BLaER1 treated with 17β-estradiol and CSF1 and Interleukin-3, amounts not matched to agents 10 nM and 100 nM (cell line): Measurements from ENCODE around the gene FYN.

Experiments used
- H3K27ac ChIP-seq, 11 experiments: shearing (Covaris generic); formaldehyde crosslinking; 2 replicates each; pipeline ENCODE4 v1.8.1; 2022
- H3K27me3 ChIP-seq, 11 experiments: shearing (Covaris generic); formaldehyde crosslinking; 2 replicates each; pipeline ENCODE4 v1.8.1; 2022
- H3K36me3 ChIP-seq, 11 experiments: shearing (Covaris generic); formaldehyde crosslinking; 2 replicates each; pipeline ENCODE4 v1.8.1; 2022
- H3K4me1 ChIP-seq, 10 experiments: shearing (Covaris generic); formaldehyde crosslinking; 2 replicates each; pipeline ENCODE4 v1.8.1; 2022
- H3K4me2 ChIP-seq, 11 experiments: shearing (Covaris generic); formaldehyde crosslinking; 2 replicates each; pipeline ENCODE4 v1.8.1; 2022
- H3K4me3 ChIP-seq, 10 experiments: shearing (Covaris generic); formaldehyde crosslinking; 2 replicates each; pipeline ENCODE4 v1.8.1; 2022
- H3K9ac ChIP-seq, 11 experiments: shearing (Covaris generic); formaldehyde crosslinking; 2 replicates each; pipeline ENCODE4 v1.8.1; 2022
- H3K9me3 ChIP-seq, 11 experiments: shearing (Covaris generic); formaldehyde crosslinking; replicated peaks in 1 of 11; 2 replicates each; pipeline ENCODE4 v1.8.1; 2022
- H4K20me1 ChIP-seq, 11 experiments: shearing (Covaris generic); formaldehyde crosslinking; 2 replicates each; pipeline ENCODE4 v1.8.1; 2022
- Cebpa-rat ChIP-seq, 11 experiments: shearing (Covaris generic); IDR thresholded peaks; 2 replicates each; pipeline ENCODE4 v1.8.1; 2022

Gene FYN

DNA sequence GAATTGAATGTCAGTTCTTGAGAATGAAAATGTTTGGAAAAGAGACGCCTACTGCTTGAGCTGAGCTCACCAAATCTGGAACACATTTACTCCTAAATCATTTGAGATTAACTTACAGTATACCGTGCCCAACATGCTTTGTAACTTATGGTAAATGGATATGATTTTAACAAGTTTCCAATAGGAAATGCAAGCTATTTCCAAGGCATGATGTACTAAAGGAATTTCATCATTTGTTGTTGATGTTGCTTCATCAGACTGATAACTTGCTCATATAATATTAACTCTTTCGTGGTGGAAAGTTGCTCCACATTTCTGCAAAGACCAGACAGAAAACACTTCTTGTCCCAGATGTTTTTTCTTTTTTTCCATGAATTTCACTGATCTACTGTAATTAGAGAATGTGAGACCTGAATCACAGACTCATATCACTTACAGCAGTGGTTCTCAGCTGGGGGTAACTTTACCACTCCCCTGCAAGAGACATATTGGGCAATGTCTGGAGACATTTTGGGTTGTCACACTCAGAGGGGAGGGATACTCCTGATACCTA is 151.0 kb downstream of the FYN start:
- Histone ChIP-seq H3K4me1 (peaks cover 23 to 43% (median 36%) of the 10 kb centered on the region in 10 experiments), H3K4me3 (no peak overlapping the region), H3K9ac (no peak overlapping the region), H3K27me3 (no peaks in the 10 kb centered on the region), H3K9me3 (peaks cover 0 to 7% (median 0%) of the 10 kb centered on the region in 11 experiments; a peak in 1 of 22 replicates), H3K4me2 (peak overlapping the region in 5 of 11 experiments; percentile 14 to 37 (median 15); a peak in 6 of 22 replicates), H3K36me3 (peaks cover 33 to 58% (median 46%) of the 10 kb centered on the region in 11 experiments), H3K27ac (no peak overlapping the region), H4K20me1 (peaks cover 6 to 75% (median 22%) of the 10 kb centered on the region in 11 experiments; a peak in 17 of 22 replicates)
- TF ChIP-seq Cebpa-rat (IDR thresholded peaks at IDR 0.05) = no peak

DNA sequence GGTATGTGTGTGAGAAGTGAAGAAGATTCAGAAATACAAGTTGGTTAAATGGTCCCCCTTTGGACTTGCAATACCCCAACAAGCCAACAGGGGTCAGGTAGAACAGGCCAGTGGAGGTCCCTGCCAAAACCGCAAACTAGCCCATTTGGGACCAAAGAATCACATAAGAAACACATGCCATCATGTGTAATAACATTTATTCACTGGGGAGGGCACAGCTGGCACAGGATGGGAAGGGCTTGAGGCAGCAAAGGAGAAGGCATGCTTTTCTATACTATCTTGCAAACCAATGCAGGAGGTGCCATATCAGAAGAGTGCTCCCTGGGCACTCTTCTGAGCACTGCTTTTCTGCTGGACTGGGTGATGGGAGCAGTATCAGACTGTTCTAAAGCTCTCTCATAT is 151.5 kb downstream of the FYN start:
- H4K20me1 ChIP-seq = peaks cover 6 to 70% (median 22%) of the 10 kb centered on the region in 11 experiments; a peak in 17 of 22 replicates
- peak overlapping the region in 1 of 11 experiments; percentile 14; a peak in 2 of 22 replicates for H3K4me2 ChIP-seq
- H3K4me1 ChIP-seq = peaks cover 23 to 43% (median 36%) of the 10 kb centered on the region in 10 experiments
- H3K9ac ChIP-seq = no peak overlapping the region
- no peak overlapping the region for H3K4me3 ChIP-seq
- TF ChIP-seq Cebpa-rat (IDR thresholded peaks at IDR 0.05) = no peak
- H3K36me3 ChIP-seq = peaks cover 30 to 56% (median 44%) of the 10 kb centered on the region in 11 experiments
- H3K9me3 ChIP-seq = peaks cover 0 to 5% (median 0%) of the 10 kb centered on the region in 11 experiments; a peak in 1 of 22 replicates
- H3K27ac ChIP-seq = no peak overlapping the region
- no peaks in the 10 kb centered on the region for H3K27me3 ChIP-seq

DNA sequence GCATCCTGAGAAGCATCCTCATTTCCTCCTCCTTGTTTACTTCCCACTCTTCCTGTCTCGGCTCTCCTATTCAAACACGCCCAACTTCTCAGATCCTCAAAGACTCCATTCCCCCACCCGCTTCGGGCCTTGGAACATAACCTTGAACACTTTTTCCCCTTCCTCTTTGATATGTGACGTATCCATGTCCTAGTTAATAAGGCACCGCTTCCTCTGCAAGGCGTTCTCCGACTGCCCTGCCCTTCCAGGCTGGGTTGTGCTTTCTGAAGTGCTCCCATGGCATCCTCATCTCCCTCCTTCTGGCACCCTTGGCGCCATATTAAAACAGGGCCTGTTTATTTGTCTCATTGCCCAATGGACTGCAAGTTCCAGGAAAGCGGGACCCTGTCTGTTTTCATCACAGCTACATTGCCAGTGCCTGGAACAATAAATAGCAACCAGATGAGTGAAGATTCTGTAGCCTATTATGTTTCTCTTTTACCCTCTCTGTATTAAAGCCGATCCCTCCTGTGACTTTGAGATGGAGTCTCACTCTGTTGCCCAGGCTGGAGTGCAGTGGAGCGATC is 152.2 kb downstream of the FYN start:
- peaks cover 23 to 43% (median 36%) of the 10 kb centered on the region in 10 experiments for H3K4me1 ChIP-seq
- TF ChIP-seq Cebpa-rat (IDR thresholded peaks at IDR 0.05) = no peak
- H3K4me2 ChIP-seq = no peak overlapping the region
- no peaks in the 10 kb centered on the region for H3K27me3 ChIP-seq
- no peak overlapping the region for H3K9ac ChIP-seq
- H3K4me3 ChIP-seq = no peak overlapping the region
- no peaks in the 10 kb centered on the region; a peak in 1 of 22 replicates for H3K9me3 ChIP-seq
- H3K27ac ChIP-seq = no peak overlapping the region
- peaks cover 30 to 56% (median 44%) of the 10 kb centered on the region in 11 experiments for H3K36me3 ChIP-seq
- H4K20me1 ChIP-seq = peaks cover 6 to 63% (median 22%) of the 10 kb centered on the region in 11 experiments; a peak in 17 of 22 replicates

DNA sequence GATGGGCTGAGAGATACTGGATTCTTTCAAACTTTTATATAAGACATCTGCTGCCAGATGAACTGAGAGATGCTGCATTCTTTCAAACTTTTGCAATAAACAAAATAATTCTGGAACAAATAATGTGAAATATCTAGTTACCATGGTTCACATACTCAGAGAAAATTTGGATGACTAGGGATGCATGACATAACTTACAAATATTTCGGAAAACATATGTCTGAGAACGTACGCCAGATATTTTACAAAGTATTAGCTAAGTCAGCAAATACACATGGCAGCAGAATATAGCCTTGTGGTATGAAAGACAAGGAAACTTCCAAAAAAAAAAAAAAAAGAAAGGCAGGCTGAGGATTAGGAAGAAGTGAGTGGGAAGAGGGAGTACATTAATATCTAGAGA is 154.3 kb downstream of the FYN start:
- Histone ChIP-seq H3K4me3 (no peak overlapping the region), H4K20me1 (peaks cover 2 to 43% (median 8%) of the 10 kb centered on the region in 11 experiments; a peak in 17 of 22 replicates), H3K9ac (no peak overlapping the region), H3K27me3 (no peaks in the 10 kb centered on the region), H3K27ac (no peak overlapping the region), H3K4me1 (peaks cover 9 to 23% (median 18%) of the 10 kb centered on the region in 10 experiments), H3K4me2 (no peak overlapping the region), H3K36me3 (peaks cover 45 to 72% (median 62%) of the 10 kb centered on the region in 11 experiments), H3K9me3 (no peaks in the 10 kb centered on the region; a peak in 1 of 22 replicates)
- TF ChIP-seq Cebpa-rat (IDR thresholded peaks at IDR 0.05) = no peak

DNA sequence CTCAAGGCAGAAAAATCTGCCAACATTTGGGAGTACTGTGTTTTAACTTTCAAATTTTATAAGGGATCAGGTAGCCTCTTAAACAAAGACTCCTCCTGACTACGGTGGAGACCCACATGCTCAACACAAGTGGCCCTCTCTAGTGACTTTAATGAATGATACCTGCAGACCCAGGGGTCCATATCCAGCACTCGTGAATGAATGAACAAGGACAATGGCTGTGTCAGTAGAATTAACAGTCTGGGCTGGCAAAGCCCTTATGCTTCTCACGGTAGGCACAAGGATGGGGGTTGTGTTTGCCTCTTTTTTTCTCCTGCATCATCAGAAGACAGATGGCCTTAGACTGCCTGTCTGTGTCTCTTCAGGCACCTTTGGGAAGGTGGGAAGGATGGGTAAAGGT is 154.9 kb downstream of the FYN start:
- peaks cover 0 to 36% (median 1%) of the 10 kb centered on the region in 11 experiments; a peak in 10 of 22 replicates for H4K20me1 ChIP-seq
- no peak overlapping the region for H3K27ac ChIP-seq
- H3K27me3 ChIP-seq = no peaks in the 10 kb centered on the region
- peaks cover 51 to 78% (median 68%) of the 10 kb centered on the region in 11 experiments for H3K36me3 ChIP-seq
- no peak for TF ChIP-seq Cebpa-rat (IDR thresholded peaks at IDR 0.05)
- H3K4me2 ChIP-seq = no peak overlapping the region
- H3K9me3 ChIP-seq = no peaks in the 10 kb centered on the region; a peak in 1 of 22 replicates
- no peak overlapping the region for H3K4me3 ChIP-seq
- no peak overlapping the region for H3K9ac ChIP-seq
- peaks cover 2 to 17% (median 11%) of the 10 kb centered on the region in 10 experiments for H3K4me1 ChIP-seq

DNA sequence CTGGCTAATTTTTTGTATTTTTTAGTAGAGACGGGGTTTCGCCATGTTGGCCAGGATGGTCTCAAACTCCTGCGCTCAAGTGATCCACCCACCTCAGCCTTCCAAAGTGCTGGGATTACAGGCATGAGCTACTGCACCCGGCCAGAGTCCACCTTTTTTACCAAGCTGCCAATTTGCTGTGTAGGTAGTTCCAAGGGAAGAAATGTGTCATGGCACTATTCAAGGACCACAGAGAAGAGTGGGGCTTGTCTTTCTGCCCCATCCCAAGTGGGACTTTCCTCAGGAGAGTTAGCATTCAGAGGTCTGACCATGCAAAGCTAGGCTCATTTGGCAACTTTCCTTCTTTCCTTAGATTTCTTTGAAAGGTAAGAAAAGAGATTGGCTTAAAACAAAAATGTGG is 155.6 kb downstream of the FYN start:
- no peak for TF ChIP-seq Cebpa-rat (IDR thresholded peaks at IDR 0.05)
- Histone ChIP-seq H3K27ac (no peak overlapping the region), H3K27me3 (no peaks in the 10 kb centered on the region), H3K4me1 (peaks cover 0 to 10% (median 6%) of the 10 kb centered on the region in 10 experiments; a peak in 11 of 20 replicates), H3K36me3 (peaks cover 58 to 85% (median 76%) of the 10 kb centered on the region in 11 experiments), H4K20me1 (peaks cover 0 to 29% (median 0%) of the 10 kb centered on the region in 11 experiments; a peak in 8 of 22 replicates), H3K4me2 (no peak overlapping the region), H3K9ac (no peak overlapping the region), H3K4me3 (no peak overlapping the region), H3K9me3 (no peaks in the 10 kb centered on the region; a peak in 1 of 22 replicates)

DNA sequence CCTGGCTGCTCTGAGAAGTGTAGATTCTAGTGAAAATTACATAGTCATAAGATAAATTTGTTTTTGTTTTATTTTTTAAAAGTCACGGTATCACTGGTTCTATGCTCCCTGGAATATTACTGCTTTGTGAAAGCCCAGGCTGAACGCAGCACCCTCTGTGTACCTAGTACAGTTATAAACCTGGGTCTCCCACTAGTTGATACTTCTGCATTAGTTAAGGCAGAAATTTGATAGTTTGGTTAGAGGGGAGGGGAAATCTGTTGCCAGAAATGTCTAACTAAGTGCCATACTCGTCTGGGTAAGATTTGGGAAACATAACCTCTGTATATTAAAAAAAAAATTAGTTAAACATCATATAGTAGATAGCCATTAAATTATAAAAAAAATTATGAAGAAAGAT is 156.9 kb downstream of the FYN start:
- Histone ChIP-seq H3K36me3 (peaks cover 66 to 98% (median 87%) of the 10 kb centered on the region in 11 experiments), H3K27ac (no peak overlapping the region)

DNA sequence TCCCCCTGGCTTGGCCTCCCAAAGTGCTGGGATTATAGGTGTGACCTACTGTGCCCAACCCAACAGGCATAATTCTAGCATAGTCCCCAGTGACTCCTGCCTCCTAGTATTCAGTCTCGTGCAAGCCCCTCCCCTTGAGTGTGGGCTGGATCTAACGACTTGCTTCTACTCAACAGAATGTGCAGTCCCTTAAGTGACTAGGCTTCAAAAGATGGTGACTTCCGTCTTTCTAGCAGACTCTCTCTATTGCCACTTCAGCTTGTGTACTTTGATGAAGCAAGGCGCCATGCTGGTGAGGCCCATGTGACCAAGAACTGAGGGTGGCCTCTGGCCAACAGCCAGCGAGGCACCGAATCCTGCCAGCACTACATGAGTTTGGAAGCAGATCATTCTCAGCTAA is 157.9 kb downstream of the FYN start:
- peaks cover 0 to 2% (median 0%) of the 10 kb centered on the region in 10 experiments; a peak in 3 of 20 replicates for H3K4me1 ChIP-seq
- no peaks in the 10 kb centered on the region for H3K9me3 ChIP-seq
- H3K27ac ChIP-seq = no peak overlapping the region
- H3K4me2 ChIP-seq = no peak overlapping the region
- peaks cover 0 to 11% (median 0%) of the 10 kb centered on the region in 11 experiments; a peak in 5 of 22 replicates for H4K20me1 ChIP-seq
- no peak for TF ChIP-seq Cebpa-rat (IDR thresholded peaks at IDR 0.05)
- no peak overlapping the region for H3K9ac ChIP-seq
- H3K27me3 ChIP-seq = no peaks in the 10 kb centered on the region
- H3K36me3 ChIP-seq = peaks cover 66 to 92% (median 80%) of the 10 kb centered on the region in 11 experiments
- H3K4me3 ChIP-seq = no peak overlapping the region

More for the DNA sequence above, 156.9 kb downstream of the FYN start:
- Histone ChIP-seq H3K9ac (no peak overlapping the region), H3K27me3 (no peaks in the 10 kb centered on the region), H4K20me1 (peaks cover 0 to 17% (median 0%) of the 10 kb centered on the region in 11 experiments; a peak in 5 of 22 replicates), H3K4me3 (no peak overlapping the region), H3K4me2 (no peak overlapping the region), H3K4me1 (no peaks in the 10 kb centered on the region), H3K9me3 (no peaks in the 10 kb centered on the region; a peak in 1 of 22 replicates)
- TF ChIP-seq Cebpa-rat (IDR thresholded peaks at IDR 0.05) = no peak
